Panc1 (cell line): ENCODE data around the gene KRT9. TPM values are rescaled to one million over a fixed set of nuclear protein-coding genes. Genes with fewer than 3 reads are reported as not detected.

Experiments
- ATAC-seq: fragments of 200-7000 bp; cut with Tn5 transposase; 2 replicates; pipeline ENCODE4 v1.9.1; 2020; ENCODE audit warnings: mild to moderate bottlenecking, moderate library complexity
- BruUV-seq: library from RNA; stranded (reverse); fragments of 400-500 nt; replicated peaks from 2 replicates; lab custom pipeline; 2021; lab: Mats Ljungman, UMichigan
- CTCF ChIA-PET: fragments of 300-600 bp; sonication (Branson Sonifier 250); formaldehyde crosslinking; loops from one replicate; lab custom pipeline; 2022; ENCODE audit warnings: antibody characterized with exemption; lab: Charles Lee
- POLR2A ChIA-PET: fragments of 300-600 bp; sonication (Branson Sonifier 250); formaldehyde crosslinking; loops from one replicate; lab custom pipeline; 2022; ENCODE audit warnings: antibody characterized with exemption; lab: Charles Lee
- DNase-seq: peaks from one replicate; pipeline ENCODE4 v3.0.0-alpha.2; 2010; ENCODE audit warnings: low read depth, low spot score
- H3K27ac ChIP-seq: 2 replicates; pipeline ENCODE4 v1.5.1; 2011; ENCODE audit warnings: mild to moderate bottlenecking, low read length, inconsistent platforms
- H3K27me3 ChIP-seq: fragments of 200-500 bp; sonication (Bioruptor generic); 2 replicates; pipeline ENCODE4 v1.6.0; 2014; ENCODE audit warnings: low read length, inconsistent platforms; ENCODE audit not compliant: control insufficient read depth, insufficient read depth
- H3K36me3 ChIP-seq: fragments of 200-500 bp; sonication (Bioruptor generic); 2 replicates; pipeline ENCODE4 v1.5.1; 2014; ENCODE audit warnings: inconsistent platforms, mild to moderate bottlenecking, low read length, moderate library complexity; ENCODE audit not compliant: control insufficient read depth, insufficient read depth
- H3K4me1 ChIP-seq: 2 replicates; pipeline ENCODE4 v1.5.1; 2011; ENCODE audit warnings: inconsistent platforms, mild to moderate bottlenecking, low read length, moderate library complexity; ENCODE audit not compliant: control insufficient read depth, insufficient read depth
- H3K4me3 ChIP-seq, 2 experiments: 2 replicates each; pipeline ENCODE4 v1.5.1; 2011 to 2012; ENCODE audit warnings: low read depth in 2 of 2, low read length in 2 of 2, mild to moderate bottlenecking in 2 of 2, inconsistent platforms in 1 of 2, moderate library complexity in 1 of 2
- H3K9me3 ChIP-seq: fragments of 200-500 bp; sonication (Bioruptor generic); 2 replicates; pipeline ENCODE4 v1.5.1; 2014; ENCODE audit warnings: low read depth, mild to moderate bottlenecking, inconsistent platforms, low read length, moderate library complexity; ENCODE audit not compliant: control insufficient read depth, insufficient read depth
- CTCF ChIP-seq: fragments of 450-650 bp; IDR thresholded peaks from 2 replicates; pipeline ENCODE4 v1.5.1; 2017; ENCODE audit warnings: mild to moderate bottlenecking
- POLR2AphosphoS5 ChIP-seq: IDR thresholded peaks from 2 replicates; pipeline ENCODE4 v1.6.1; 2012; ENCODE audit warnings: mild to moderate bottlenecking, low read depth, low read length, moderate library complexity
- REST ChIP-seq, 2 experiments: IDR thresholded peaks; 2 replicates each; pipeline ENCODE4 v1.6.1; 2011 to 2012; ENCODE audit warnings: low read depth in 2 of 2, control low read depth in 1 of 2, low read length in 1 of 2, mild to moderate bottlenecking in 1 of 2, moderate library complexity in 1 of 2; ENCODE audit not compliant: insufficient read depth in 1 of 2
- SIN3A ChIP-seq: IDR thresholded peaks from 2 replicates; pipeline ENCODE4 v1.6.1; 2012; ENCODE audit warnings: low read depth, mild to moderate bottlenecking, low read length, moderate library complexity, borderline replicate concordance; ENCODE audit not compliant: insufficient read depth
- TCF7L2 ChIP-seq: IDR thresholded peaks from 2 replicates; pipeline ENCODE4 v1.6.1; 2011; ENCODE audit warnings: mild to moderate bottlenecking, low read depth, low read length, inconsistent platforms
- in situ Hi-C: cut with HindIII; loops from 2 replicates; pipeline ENCODE4 v1.10.0; 2016; ENCODE audit warnings: low sequenced_read_pairs, low pct_unique_long_range_greater_than_20kb
- intact Hi-C: fragments of 100-400 bp; cut with micrococcal nuclease; formaldehyde crosslinking; loops from one replicate; pipeline ENCODE4 v1.10.0; 2022; ENCODE audit not compliant: unreplicated experiment
- total RNA-seq: library from RNA; stranded (reverse); gene quantifications from one replicate; pipeline ENCODE4 v1.2.1, GENCODE V29; 2021; ENCODE audit not compliant: unreplicated experiment

KRT9 gene
- total RNA-seq, 1 experiment from 2014 or later, result not detected

GRCh38 chr17:41535764-41536481, 35.9 kb downstream of the KRT9 start:
- H3K4me3 ChIP-seq, result no peak overlapping the region
- ATAC-seq, result no peak
- POLR2A ChIA-PET, result no interaction called here

More at GRCh38 chr17:41535764-41536481, 35.9 kb downstream of the KRT9 start:
- Histone ChIP-seq H3K27ac (peak overlapping the region; percentile 70), H3K9me3 (no peaks in the 10 kb centered on the region), H3K4me1 (peaks cover 68% of the 10 kb centered on the region), H3K27me3 (no peaks in the 10 kb centered on the region), H3K36me3 (no peaks in the 10 kb centered on the region)
- TF ChIP-seq POLR2AphosphoS5, result no peak
- TF ChIP-seq REST (IDR thresholded peaks at IDR 0.05; ENCODE audit: insufficient read depth in 1 of 2, low read depth in 2 of 2, low read length in 1 of 2), result no peak
- TF ChIP-seq SIN3A, result no peak
- TF ChIP-seq CTCF, result no peak
- no peak for TF ChIP-seq TCF7L2
- BruUV-seq, result no TSS peak
- CTCF ChIA-PET, result interaction anchor here (0.8 to 1.6 kb wide), 2 partner anchors 13 to 113 kb away, joined by 5 to 12 read pairs; no protein-coding TSS in a partner anchor
- in situ Hi-C loops (loop anchor here (25.0 kb wide), 1 partner anchor 101 kb away; no protein-coding TSS in a partner anchor), intact Hi-C loops (no loop called here)
- DNase-seq, result no peak
